Glomerular endothelial cell (primary cell): ENCODE results near the gene PDX1. TPM values are rescaled to one million over a fixed set of nuclear protein-coding genes. Genes with fewer than 3 reads are reported as not detected.
"Not testable (repeated sequence)": the region's sequence is repeated elsewhere in the genome, so short reads cannot be mapped to it uniquely, and the experiment has no call there.

Experiments used
- DNase-seq: peaks from one replicate; pipeline ENCODE4 v3.0.0-alpha.2; 2011; ENCODE audit warnings: low read depth, low spot score; ENCODE audit errors: extremely low read depth
- total RNA-seq: library from RNA; depleted of rRNA; stranded (reverse); fragments of >200 nt; gene quantifications from 2 replicates; pipeline ENCODE4 v1.2.3, GENCODE V29; 2015

Gene PDX1
- total RNA-seq, 1 donor from 2014 or later, result not detected

DNA sequence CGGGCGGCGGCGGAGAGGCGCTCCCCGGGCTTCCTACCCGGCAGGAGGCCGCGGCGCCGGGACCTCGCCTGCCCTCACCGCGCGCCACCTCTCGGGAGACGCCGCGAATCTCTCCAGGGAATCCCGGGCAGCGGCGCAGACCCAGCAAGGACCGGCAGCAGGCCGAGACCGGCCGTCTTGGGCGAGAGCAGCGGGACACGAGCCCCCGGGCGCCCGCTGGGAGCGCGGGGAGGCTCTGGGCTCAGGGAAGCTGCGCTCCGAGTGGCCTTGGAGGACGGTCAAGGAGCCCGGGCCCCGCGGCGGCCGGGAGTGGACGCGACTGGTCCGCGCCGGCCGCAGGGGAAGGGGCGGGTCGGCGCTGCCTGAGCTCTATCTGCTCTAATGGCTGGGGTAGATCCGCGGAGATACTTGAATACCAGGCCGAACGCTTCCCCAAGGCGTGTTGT is 34.6 kb downstream of the PDX1 start:
- no peak for DNase-seq

DNA sequence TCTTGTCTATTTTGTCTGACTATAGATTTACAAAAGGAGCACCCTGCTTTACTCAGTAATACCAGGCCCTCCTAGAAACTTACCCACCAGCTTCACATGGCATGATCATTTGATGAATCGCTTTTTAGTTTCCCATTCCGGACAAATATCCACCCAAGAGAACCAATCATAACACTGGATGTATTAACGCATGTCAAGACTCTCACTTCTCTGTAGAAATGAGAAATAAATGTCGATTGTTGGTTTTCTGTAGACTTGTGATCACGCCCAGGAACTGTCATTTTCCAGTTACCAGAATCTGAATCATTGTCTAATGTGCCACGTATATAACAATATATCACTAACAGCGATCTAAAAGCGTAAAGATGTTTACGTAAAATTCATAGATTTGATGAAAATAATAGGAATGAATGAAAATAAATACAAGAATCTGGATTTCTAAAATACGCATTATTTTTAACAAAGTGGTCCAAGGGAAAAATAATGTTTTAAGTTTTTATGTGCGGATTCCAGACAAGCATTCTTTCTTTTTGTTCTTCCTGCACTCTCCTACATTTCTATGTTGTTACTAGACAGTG is 35.3 kb downstream of the PDX1 start:
- no peak for DNase-seq

DNA sequence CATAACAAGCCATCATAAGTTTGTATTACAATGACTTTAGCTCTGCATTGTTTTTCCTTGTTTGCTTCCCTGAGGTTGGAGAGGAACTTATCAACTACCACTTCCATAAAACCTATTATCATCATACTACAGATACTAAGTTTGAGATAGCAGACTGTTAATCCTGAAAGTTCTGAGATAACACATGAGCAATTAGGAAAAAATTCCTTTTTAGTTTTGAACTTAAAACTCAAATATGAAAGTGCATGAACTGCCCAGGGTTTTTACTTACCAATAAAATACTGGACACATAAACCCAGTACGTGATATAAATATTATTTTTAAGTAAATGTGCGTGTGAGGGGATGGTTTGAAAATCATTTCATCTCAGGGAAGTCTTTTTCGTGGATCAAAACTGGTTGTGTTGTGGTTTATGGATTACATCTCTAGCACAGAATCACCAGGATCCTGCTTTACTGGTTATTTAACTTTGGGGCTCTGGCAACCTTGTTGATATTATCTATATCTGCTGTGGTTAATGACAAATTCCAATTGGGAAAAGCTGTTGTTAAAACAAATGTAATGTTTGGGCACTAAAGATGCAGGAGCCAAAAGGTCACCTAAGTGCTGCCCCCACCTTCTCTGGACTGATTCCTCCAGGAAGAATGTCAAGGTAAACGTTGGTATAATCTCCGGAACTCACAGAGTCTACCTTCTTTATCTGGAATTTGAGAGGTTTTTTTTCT is 36.9 kb downstream of the PDX1 start:
- DNase-seq, result no peak

DNA sequence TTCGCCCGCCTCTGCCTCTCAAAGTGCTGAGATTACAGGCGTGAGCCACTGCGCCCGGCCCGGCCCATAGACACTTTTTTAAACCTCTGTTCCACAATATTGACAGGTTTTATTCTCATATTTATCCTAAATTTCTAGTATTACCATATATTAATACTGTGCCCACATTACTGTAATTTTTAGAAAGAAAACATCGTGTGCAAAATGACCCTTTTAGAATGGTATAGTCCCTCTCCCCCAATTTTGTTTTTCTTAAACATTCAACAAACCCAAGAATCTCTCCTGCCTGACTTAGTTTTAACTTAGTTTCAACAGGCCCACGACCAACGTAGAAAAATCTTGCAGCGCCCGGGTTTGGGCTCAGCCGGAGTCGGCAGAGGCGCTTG is 40.2 kb downstream of the PDX1 start:
- DNase-seq, result no peak

DNA sequence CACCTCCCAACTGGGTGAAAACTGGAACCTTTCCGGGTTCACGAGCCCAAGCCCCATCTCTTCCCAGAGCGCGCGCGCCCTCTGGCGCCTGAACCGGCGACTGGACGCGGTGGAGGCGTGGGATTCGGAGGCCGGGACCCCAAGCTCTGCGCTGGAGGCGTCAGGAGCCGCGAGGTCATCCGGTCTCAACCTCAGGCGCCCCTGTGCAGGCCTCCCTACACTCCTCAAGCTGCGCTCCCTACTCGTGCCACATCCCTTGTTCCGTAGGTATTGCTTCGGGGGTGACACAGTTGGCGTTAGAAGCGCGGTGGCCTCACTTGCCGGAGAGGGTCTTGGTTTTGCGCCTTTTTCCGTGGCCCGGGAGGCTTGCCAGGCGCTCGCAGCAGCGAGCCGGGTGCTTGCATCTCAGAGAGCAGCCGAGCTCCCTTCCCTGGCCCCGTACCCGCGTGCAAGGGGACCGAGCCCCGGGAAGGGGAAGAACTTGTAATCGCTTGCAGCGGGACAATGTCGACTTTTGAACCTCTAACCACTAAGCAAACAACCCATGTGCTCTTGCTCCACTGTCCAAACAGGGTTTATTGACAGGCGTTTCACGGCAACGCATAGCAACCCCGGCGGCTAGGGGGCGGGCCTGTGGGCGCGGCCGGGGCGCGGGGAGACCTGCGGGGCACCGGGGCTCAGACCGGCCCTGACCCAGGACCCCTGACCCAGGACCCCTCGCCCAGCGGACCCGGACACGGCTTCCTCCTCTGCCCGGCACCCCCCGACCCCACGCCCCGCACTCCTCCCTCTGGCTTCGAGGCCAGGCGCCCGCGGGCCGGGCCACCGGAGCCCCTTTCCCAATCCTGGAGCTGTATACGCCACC is 40.8 kb downstream of the PDX1 start:
- DNase-seq, result no peak

DNA sequence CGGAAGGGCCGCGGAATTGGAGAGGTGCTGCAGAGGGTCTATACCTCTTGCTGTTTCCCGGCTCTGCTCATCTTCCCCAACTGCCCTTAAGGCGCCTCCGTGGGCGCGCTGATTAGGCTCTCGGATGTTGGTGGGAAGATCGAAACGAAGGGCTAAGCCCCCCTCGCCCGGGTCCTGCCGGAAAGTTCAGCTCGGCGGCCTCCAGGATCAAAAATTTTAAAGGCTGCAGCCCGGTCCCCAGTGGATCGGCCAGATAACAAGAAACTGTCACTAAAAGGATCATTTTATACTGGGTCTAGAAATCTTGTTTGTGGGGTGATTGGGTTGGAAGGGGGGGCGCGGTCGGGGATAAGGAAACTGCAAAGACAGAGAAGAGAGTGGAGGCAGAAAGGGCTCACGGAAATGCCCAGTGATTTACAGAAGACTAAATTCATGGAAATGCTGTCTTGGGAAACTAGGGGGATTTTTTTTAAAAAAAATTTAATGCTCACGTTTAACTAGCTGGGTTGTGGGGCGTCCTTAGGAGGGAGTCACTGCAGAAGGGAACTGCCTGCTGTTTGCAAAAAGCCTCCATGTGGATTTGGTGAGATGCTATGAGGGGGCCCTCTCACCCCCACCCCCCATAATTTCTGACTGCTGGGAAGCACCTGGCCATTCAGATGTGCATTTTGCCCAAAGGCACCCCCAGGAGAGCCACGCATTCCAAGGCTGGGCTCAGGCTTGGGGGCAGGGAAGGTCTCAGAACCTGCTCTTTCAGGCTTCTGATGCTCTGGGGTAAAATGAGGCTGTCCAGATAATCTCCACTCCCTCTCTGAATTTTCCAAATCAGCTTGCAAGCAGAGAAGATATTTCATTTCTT is 41.7 kb downstream of the PDX1 start:
- DNase-seq, result no peak

DNA sequence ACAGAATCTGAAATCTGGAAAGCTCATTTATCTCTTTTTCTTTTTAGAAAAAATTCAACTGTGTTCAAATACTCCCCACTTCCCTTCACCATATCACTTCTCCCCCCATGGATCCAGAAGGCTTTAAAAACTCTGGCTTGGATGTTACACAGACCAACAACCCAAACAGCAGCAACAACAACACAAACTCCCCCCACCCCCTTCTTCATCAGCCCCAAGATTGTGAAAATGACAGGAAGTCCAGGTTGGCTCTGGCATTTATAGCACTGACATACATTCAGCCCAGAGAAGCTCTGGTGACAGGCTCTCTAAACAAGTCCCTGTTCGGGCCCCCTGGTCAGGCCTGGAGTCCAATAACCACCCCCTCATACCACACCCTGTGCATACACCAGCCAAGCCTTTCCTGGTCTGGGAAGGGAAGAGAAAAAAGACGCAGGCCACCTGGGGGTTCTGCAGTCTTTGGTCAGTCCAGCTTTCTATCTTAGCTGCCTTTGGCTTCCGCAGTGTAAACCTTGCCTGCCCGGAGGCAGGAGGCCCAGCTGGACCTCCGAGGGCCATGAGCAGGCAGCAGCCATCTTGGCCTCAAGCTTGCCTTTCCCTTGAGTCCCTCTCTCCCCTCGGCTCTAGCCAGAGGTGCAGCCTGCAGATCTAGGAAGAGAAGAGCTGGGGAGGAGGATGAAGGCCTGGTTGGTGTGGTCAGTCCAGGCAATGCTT is 42.5 kb downstream of the PDX1 start:
- no peak for DNase-seq

DNA sequence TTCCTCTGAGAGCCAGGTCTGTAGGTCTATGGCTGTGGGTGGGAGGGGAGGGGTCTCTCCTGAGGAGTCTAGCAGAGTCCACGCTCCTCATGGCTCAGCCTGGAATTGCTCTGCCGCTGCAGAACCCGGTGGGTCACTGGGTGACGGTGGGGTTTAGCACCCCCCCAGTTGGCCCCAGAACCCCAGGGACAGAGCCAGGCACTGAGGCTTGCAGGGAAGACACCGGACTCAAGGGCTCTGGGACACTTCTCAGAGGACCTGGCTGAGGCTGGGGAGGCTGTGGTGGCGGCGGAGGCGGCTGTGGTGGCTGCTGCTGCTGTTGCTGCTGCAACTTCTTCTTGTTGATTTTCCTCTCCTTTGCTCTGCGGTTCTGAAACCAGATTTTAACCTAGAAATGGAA is 43.2 kb downstream of the PDX1 start:
- DNase-seq, result no peak

DNA sequence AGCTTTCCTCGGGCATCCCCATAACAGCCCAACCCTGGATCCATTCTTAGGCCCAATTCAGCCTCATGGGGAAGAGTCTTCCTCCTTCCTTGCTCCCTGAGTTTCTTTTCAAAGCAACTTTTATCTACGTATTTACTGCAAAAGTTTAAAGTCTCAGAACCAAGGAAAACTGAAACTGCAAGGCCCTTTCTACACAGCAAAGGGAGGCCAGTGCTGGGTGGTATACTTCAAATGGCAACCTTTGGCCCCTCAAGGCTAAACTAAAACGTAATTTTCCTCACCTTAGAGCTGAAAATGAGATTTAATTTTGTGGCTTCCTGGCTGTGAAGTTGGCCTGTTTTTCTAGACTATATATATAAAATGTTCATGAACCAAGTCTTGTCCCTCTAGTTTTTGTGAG is 43.7 kb downstream of the PDX1 start:
- no peak for DNase-seq

DNA sequence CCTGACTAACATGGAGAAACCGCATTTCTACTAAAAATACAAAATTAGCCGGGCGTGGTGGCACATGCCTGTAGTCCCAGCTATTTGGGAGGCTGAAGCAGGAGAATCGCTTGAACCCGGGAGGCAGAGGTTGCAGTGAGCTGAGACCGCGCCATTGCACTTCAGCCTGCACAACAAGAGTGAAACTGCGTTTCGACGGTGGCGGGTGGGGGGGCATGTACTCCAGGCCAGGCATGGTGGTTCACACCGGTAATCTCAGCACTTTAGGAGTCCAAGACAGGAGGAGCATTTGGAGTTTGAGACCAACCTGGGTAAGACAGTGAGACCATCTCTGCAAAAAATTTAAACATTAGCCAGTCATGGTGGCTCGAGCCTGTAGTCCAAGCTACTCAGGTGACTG is 44.4 kb downstream of the PDX1 start:
- DNase-seq, result not testable (repeated sequence)

DNA sequence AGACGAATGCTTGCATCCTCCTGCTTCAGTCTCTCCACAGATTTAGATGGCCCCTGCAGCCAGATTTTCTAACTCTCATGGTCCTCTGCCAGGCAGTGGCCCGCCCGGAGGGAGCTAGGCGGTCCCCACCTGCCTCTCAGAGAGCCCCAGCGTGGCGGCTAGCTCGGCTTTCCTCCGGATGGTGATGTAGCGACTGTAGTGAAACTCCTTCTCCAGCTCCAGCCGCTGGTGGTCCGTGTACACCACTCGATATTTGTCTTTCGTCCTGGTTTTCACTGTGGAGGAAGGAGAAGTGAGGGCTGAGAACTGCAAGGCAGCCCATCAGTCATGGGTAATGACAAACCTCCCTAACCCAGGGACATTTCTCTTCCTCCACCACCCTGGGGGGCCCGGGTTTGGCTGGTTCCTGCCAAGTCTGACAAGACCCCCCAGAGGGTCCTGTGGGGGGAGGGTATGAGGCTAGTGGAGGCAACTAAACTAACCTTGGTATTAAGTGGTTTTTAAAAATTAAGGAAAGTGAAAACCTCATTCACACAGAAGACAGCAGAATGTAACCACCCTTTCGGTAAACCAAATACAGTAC is 45.0 kb downstream of the PDX1 start:
- DNase-seq, result no peak

DNA sequence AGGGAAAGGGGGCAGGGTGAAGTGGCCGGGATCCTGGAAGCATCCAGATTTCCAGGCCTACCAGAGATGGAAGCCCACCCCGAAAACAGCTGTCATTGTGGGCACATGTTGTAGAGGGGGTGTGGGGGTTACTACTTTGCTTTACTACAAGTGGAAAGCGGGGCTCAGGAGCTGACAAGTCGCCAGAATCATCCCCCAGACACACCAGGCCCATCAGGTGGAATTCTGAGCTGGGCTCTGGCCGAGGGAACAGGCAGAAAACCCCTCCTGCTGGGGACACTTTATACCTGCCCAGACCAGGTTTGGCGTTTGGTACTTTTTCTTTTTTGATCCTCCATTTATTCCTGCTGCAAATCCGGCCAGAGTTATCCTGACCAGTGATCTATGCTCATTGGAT is 45.5 kb downstream of the PDX1 start:
- DNase-seq, result no peak

DNA sequence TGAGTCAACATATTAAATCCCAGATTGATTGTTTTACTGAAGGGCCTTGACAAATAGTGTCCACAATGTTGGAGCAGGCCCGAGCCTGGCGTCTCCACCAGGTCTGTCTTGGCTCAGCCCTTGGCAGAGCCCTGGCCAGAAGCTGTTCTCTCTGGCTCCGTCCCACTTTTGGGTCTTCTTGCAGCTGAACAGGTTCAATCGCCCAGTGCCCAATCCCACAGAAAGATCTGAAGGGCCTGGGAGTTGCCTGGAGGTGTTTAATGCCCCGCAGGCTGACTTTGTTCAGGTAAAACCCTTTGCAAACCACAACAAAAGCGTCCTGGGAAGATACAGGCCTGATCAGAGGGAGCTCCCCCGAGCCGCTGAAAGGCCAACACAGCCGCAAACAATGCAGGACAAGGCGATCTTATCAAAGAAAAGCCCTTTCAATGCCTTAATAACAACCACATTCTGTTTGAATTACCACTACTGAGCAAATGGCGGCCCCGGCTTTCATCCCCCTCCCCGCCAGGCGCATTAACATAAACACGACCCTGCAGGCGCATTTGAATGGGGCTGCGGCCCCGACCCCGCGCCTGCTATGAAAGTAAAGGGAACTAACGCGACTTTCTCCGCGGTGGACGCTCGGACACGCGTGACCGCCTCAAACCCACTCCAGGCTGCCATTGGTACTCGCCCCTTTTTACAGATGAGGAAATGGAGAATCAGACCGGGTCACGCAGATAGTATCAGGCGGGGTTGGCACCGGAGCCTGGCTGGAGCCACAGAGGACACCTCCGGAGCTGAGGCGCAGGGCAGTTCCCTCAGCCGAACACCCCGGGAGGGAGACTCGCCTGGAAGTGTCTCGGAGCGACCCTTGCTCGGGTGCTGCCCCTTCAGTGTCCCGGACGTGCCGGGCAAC is 46.2 kb downstream of the PDX1 start:
- no peak for DNase-seq

DNA sequence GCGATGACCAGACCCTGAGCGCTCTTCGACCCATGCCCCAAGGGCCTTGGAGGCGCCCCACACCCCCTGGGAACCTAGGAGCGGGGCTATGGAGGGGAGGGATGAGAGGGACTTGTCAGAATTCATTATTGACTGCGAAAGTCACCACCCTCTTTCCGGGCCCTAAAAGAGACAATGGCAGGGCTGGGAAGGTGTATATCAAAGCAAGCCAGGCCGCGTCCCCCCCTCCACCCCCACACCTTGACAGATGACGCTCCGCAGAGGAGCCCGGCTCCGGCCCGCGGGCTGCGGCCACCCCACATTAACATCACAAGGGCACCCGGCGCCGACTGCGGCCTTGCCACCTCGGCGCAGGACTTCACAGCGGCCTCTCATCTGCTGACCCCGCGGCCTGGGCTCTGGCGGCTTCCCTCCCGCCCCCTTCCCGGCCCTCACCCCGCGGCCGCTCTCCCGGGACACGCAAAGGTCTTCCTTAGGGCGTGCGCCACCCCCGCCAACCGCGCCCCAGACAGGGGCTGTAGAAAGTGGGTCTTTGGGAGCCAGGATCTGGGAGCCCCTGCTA is 46.9 kb downstream of the PDX1 start:
- DNase-seq, result no peak

DNA sequence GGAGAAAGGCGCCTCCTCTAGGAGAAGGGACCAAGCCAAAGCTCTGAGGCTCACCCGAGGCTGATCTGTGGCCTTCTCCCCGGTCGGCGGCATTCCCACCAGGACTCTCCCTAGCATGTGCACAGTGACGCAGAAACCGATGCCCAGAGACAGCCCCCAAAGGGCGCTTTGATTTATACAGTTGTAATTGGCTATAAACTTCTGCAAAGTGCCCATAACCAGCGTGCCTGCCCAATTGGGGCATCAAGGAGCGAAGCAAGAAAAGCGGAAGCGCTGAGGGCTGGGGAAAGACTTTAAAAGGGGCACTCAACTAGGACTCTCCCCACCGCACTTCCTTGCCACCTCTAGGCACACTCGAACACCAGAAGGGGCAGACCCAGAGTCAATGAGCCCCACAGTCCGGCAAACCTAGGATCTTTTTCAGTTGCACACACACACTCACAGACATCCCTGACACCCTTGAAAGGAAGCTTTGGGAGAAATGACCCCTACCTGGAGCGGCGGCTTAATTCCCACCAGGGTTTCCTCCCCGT is 47.5 kb downstream of the PDX1 start:
- no peak for DNase-seq

DNA sequence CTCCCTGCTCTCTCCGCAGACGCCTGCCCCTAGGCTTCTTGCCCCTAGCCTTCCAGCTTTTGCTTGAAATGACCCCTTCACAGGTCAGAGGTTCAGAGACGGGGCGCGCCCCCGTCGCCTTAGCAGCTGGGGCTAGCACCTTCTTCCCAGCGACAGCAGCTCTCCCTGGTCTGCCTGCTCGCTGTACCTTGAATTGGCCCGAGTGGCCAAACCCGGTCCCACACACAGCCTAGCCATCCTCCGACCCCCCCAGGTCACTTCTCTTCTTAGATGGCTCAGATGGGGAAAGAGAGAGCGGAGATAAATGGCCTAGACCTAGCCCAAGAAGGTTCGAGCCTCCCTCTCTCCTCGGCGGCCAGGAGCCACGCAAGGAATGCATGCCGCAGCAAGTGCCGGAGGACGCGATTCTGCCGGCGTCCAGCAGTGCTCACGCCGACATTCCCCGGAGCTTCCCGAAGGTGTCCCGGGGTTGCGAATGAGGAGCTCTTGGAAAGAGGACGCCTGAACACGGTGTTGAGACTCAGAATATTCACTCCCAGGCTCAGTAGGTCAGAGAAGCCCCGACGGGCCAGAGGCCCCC is 48.0 kb downstream of the PDX1 start:
- no peak for DNase-seq

DNA sequence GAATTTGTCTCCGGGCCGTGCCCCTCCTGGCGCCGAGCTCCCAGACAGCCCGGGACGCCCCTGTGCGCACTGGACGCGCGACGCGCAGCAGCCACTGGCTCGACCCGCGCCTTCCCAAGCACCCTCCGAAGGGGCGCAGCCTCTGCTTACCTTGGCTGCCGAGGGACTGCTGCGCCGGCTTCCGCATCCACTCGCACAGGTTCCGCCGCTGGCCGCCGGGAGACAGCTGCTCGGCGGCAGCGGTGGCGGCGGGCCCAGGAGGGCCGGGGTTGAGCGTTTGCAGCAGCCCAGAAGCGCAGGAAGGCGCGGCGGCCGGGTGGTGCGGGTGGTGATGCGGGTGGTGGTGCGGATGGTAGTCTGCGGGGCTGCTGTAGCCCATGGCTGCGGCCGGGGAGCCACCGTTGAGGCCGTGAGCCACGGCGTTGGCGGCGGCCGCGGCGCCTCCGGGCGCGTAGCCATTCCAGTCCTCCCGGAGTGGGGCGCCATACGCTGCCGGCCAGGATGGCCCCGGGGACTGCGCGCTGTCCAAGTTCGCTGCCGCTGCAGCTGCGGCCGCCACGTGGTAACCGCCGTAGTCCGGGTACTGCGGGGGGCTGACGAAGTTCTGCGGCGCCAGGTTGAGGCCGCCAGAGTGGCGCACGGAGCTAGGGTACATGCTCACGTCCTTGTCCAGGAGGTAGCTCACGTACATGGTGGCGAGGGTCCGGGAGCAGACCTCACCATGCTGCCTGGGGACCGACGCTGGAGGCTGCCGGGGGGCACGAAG is 48.7 kb downstream of the PDX1 start:
- DNase-seq, result no peak
